ENCODE measurements around the gene SFXN2. TPM values are rescaled to one million over a fixed set of nuclear protein-coding genes. Genes with fewer than 3 reads are reported as not detected.

Gene SFXN2
- total RNA-seq, 1 experiment from 2014 or later, result 21.2 TPM

GRCh38 chr10:102674566-102674965 is 39.9 kb upstream of the SFXN2 start (continued):
- TF ChIP-seq, protein P1, sequence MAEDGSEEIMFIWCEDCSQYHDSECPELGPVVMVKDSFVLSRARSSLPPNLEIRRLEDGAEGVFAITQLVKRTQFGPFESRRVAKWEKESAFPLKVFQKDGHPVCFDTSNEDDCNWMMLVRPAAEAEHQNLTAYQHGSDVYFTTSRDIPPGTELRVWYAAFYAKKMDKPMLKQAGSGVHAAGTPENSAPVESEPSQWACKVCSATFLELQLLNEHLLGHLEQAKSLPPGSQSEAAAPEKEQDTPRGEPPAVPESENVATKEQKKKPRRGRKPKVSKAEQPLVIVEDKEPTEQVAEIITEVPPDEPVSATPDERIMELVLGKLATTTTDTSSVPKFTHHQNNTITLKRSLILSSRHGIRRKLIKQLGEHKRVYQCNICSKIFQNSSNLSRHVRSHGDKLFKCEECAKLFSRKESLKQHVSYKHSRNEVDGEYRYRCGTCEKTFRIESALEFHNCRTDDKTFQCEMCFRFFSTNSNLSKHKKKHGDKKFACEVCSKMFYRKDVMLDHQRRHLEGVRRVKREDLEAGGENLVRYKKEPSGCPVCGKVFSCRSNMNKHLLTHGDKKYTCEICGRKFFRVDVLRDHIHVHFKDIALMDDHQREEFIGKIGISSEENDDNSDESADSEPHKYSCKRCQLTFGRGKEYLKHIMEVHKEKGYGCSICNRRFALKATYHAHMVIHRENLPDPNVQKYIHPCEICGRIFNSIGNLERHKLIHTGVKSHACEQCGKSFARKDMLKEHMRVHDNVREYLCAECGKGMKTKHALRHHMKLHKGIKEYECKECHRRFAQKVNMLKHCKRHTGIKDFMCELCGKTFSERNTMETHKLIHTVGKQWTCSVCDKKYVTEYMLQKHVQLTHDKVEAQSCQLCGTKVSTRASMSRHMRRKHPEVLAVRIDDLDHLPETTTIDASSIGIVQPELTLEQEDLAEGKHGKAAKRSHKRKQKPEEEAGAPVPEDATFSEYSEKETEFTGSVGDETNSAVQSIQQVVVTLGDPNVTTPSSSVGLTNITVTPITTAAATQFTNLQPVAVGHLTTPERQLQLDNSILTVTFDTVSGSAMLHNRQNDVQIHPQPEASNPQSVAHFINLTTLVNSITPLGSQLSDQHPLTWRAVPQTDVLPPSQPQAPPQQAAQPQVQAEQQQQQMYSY (CRISPR knock-in tag; IDR thresholded peaks at IDR 0.05), result no peak
- TF ChIP-seq TCF7 (CRISPR knock-in tag; IDR thresholded peaks at IDR 0.05; ENCODE audit: low read depth), result no peak
- no peak for TF ChIP-seq ATF2 (CRISPR knock-in tag; IDR thresholded peaks at IDR 0.05; ENCODE audit: borderline replicate concordance, low read depth)
- TF ChIP-seq, protein P2, sequence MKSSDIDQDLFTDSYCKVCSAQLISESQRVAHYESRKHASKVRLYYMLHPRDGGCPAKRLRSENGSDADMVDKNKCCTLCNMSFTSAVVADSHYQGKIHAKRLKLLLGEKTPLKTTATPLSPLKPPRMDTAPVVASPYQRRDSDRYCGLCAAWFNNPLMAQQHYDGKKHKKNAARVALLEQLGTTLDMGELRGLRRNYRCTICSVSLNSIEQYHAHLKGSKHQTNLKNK (CRISPR knock-in tag; IDR thresholded peaks at IDR 0.05), result no peak
- no peak for TF ChIP-seq TEAD4 (CRISPR knock-in tag; IDR thresholded peaks at IDR 0.05)
- TF ChIP-seq, protein P3, sequence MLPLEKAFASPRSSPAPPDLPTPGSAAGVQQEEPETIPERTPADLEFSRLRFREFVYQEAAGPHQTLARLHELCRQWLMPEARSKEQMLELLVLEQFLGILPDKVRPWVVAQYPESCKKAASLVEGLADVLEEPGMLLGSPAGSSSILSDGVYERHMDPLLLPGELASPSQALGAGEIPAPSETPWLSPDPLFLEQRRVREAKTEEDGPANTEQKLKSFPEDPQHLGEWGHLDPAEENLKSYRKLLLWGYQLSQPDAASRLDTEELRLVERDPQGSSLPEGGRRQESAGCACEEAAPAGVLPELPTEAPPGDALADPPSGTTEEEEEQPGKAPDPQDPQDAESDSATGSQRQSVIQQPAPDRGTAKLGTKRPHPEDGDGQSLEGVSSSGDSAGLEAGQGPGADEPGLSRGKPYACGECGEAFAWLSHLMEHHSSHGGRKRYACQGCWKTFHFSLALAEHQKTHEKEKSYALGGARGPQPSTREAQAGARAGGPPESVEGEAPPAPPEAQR (CRISPR knock-in tag; IDR thresholded peaks at IDR 0.05), result no peak

DNA sequence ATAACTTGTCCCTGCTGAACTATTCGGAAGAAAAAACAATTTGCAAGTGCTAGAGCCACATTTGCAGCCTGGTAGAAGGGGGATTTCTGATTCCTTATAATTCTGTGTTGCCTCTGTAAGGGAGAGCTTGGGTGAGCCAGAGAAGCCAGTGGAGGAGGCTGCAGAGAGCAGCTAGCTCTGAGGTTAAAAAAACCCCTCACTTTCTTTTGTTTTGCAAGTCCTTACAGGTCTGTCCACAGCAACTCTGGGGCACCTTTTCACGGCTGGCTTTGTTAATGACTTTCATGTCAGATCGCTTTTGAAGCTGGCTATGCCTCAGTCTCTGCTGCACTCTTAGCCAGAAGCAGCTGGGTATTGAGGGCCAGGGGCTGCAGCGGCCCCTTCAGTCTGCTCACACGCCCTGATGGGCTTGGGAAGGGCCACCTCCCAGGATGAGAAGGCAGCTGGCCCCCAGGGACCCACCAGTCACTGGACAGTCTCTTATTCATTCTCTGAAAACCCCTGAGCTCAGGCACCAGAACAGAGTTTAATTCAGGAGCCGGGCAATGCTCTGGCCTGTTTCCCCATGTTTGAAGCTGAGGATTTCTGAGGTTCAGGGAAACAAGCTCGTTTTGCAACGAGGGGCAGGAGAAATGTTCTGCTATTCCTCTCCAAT is 39.3 kb upstream of the SFXN2 start:
- H3K4me3 Mint-ChIP-seq, result no peak overlapping the region
- ATAC-seq (no peak), DNase-seq (ENCODE audit: low spot score) (no peak)
- CTCF ChIA-PET, result interaction anchor here (0.5 to 7.2 kb wide), 24 partner anchors 8 to 238 kb away, joined by 3 to 101 read pairs (median 4); partner anchors contain the start of genes ACTR1A, ARL3, SFXN2 and SUFU
- no peaks in the 10 kb centered on the region for H3K36me3 Mint-ChIP-seq
- H3K9me3 Mint-ChIP-seq, result no peaks in the 10 kb centered on the region
- peak overlapping the region; percentile 67 for H3K27ac Mint-ChIP-seq
- TF ChIP-seq ZNF671 (CRISPR knock-in tag; IDR thresholded peaks at IDR 0.05), result no peak
- no peak for TF ChIP-seq ZNF425 (CRISPR knock-in tag; conservative IDR thresholded peaks at IDR 0.05)
- TF ChIP-seq ELF4 (CRISPR knock-in tag; IDR thresholded peaks at IDR 0.05; ENCODE audit: low read depth), result no peak
- TF ChIP-seq, protein P4, sequence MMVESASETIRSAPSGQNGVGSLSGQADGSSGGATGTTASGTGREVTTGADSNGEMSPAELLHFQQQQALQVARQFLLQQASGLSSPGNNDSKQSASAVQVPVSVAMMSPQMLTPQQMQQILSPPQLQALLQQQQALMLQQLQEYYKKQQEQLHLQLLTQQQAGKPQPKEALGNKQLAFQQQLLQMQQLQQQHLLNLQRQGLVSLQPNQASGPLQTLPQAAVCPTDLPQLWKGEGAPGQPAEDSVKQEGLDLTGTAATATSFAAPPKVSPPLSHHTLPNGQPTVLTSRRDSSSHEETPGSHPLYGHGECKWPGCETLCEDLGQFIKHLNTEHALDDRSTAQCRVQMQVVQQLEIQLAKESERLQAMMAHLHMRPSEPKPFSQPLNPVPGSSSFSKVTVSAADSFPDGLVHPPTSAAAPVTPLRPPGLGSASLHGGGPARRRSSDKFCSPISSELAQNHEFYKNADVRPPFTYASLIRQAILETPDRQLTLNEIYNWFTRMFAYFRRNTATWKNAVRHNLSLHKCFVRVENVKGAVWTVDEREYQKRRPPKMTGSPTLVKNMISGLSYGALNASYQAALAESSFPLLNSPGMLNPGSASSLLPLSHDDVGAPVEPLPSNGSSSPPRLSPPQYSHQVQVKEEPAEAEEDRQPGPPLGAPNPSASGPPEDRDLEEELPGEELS (CRISPR knock-in tag; IDR thresholded peaks at IDR 0.05), result no peak
- TF ChIP-seq, protein P5, sequence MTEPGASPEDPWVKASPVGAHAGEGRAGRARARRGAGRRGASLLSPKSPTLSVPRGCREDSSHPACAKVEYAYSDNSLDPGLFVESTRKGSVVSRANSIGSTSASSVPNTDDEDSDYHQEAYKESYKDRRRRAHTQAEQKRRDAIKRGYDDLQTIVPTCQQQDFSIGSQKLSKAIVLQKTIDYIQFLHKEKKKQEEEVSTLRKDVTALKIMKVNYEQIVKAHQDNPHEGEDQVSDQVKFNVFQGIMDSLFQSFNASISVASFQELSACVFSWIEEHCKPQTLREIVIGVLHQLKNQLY (CRISPR knock-in tag; IDR thresholded peaks at IDR 0.05), result no peak
- no peak for TF ChIP-seq SOX15 (CRISPR knock-in tag; IDR thresholded peaks at IDR 0.05)
- TF ChIP-seq NFE2L1 (CRISPR knock-in tag; IDR thresholded peaks at IDR 0.05), result no peak
- no peaks in the 10 kb centered on the region for H3K27me3 Mint-ChIP-seq (ENCODE audit: low read depth)
- peaks cover 83% of the 10 kb centered on the region for H3K4me1 Mint-ChIP-seq
- POLR2A ChIA-PET, result interaction anchor here (0.6 to 1.7 kb wide), 4 partner anchors 19 to 100 kb away, joined by 3 to 6 read pairs (median 4); partner anchors contain the start of gene TRIM8
